CD14-positive monocyte (primary cell): ENCODE data around the gene RHOC. TPM values are rescaled to one million over a fixed set of nuclear protein-coding genes. Genes with fewer than 3 reads are reported as not detected.
A peak's percentile ranks its signal among the peaks of the same experiment; 100 is the strongest.

Experiments used
- DNase-seq, 3 donors: peaks; one replicate each; pipeline ENCODE4 v3.0.0-alpha.2; 2011 to 2022
- H2AFZ ChIP-seq: 2 replicates; pipeline ENCODE4 v1.6.0; 2012; ENCODE audit warnings: mild to moderate bottlenecking, low read depth, low read length, inconsistent platforms; ENCODE audit not compliant: insufficient read depth, poor library complexity, severe bottlenecking
- H3K27ac ChIP-seq, 2 donors: 1 replicate in 1 of 2; 2 replicates in 1 of 2; pipeline ENCODE4 v1.5.1; 2012 to 2013; ENCODE audit warnings: low read length in 2 of 2, control low read depth in 1 of 2, inconsistent platforms in 1 of 2, low read depth in 1 of 2, mild to moderate bottlenecking in 1 of 2
- H3K27me3 ChIP-seq, 2 donors: one replicate each; pipeline versions ENCODE4 v1.6.0 to v1.6.1; 2011 to 2013; ENCODE audit warnings: low read length in 2 of 2; ENCODE audit not compliant: control insufficient read depth in 2 of 2, insufficient read depth in 2 of 2
- H3K36me3 ChIP-seq, 2 donors: replicated peaks in 1 of 2; 1 replicate in 1 of 2; 2 replicates in 1 of 2; pipeline versions ENCODE4 v1.5.1 to v1.6.1; 2012 to 2013; ENCODE audit warnings: low read length in 2 of 2, control low read depth in 1 of 2, inconsistent platforms in 1 of 2, mild to moderate bottlenecking in 1 of 2; ENCODE audit not compliant: insufficient read depth in 2 of 2, control insufficient read depth in 1 of 2
- H3K4me1 ChIP-seq, 2 donors: 1 replicate in 1 of 2; 2 replicates in 1 of 2; pipeline versions ENCODE4 v1.5.1 to v1.6.1; 2012 to 2013; ENCODE audit warnings: low read length in 2 of 2, control low read depth in 1 of 2, inconsistent platforms in 1 of 2, mild to moderate bottlenecking in 1 of 2, moderate library complexity in 1 of 2; ENCODE audit not compliant: insufficient read depth in 2 of 2, control insufficient read depth in 1 of 2
- H3K4me2 ChIP-seq: replicated peaks from 2 replicates; pipeline ENCODE3; 2012; ENCODE audit warnings: low read length, moderate library complexity, mild to moderate bottlenecking; ENCODE audit not compliant: poor library complexity, severe bottlenecking; ENCODE audit errors: extremely low read depth
- H3K4me3 ChIP-seq, 3 experiments: fragments of 200-600 bp in 1 of 3; sonication (generic) in 1 of 3; replicated peaks in 1 of 3; 1 replicate in 2 of 3; 2 replicates in 1 of 3; pipeline ENCODE4 v1.5.1; 2011 to 2013; ENCODE audit warnings: low read length in 3 of 3, mild to moderate bottlenecking in 3 of 3, control low read depth in 2 of 3, low read depth in 2 of 3, inconsistent platforms in 1 of 3, moderate library complexity in 1 of 3
- H3K79me2 ChIP-seq: 2 replicates; pipeline ENCODE4 v1.6.0; 2012; ENCODE audit warnings: mild to moderate bottlenecking, control low read depth, inconsistent platforms, low read length, moderate library complexity; ENCODE audit not compliant: insufficient read depth
- H3K9ac ChIP-seq: 2 replicates; pipeline ENCODE4 v1.6.0; 2017; ENCODE audit warnings: low read length, mild to moderate bottlenecking; ENCODE audit not compliant: insufficient read depth, poor library complexity, severe bottlenecking
- H3K9me3 ChIP-seq, 2 donors: replicated peaks in 1 of 2; 1 replicate in 1 of 2; 2 replicates in 1 of 2; pipeline versions ENCODE4 v1.5.1 to v1.6.1; 2012 to 2013; ENCODE audit warnings: low read length in 2 of 2, control low read depth in 1 of 2; ENCODE audit not compliant: control insufficient read depth in 1 of 2, insufficient read depth in 1 of 2
- H4K20me1 ChIP-seq: 2 replicates; pipeline ENCODE4 v1.6.0; 2012; ENCODE audit warnings: mild to moderate bottlenecking, low read length, control low read depth, moderate library complexity; ENCODE audit not compliant: insufficient read depth
- H3K27ac Mint-ChIP-seq, 7 donors: one replicate each; pipeline ENCODE4 v1.8.0; 2020; ENCODE audit warnings: mild to moderate bottlenecking in 7 of 7, mixed read lengths in 7 of 7, moderate library complexity in 6 of 7, inconsistent platforms in 2 of 7
- H3K27me3 Mint-ChIP-seq, 3 donors: one replicate each; pipeline ENCODE4 v1.8.0; 2021 to 2022; ENCODE audit warnings: low read depth in 3 of 3, mild to moderate bottlenecking in 3 of 3, mixed read lengths in 3 of 3, moderate library complexity in 3 of 3, inconsistent platforms in 1 of 3
- H3K36me3 Mint-ChIP-seq, 2 donors: one replicate each; pipeline ENCODE4 v1.8.0; 2020; ENCODE audit warnings: mixed read lengths in 2 of 2, inconsistent platforms in 1 of 2, mild to moderate bottlenecking in 1 of 2
- H3K4me1 Mint-ChIP-seq: one replicate; pipeline ENCODE4 v1.8.0; 2020; ENCODE audit warnings: mild to moderate bottlenecking, mixed read lengths
- H3K4me3 Mint-ChIP-seq, 2 donors: one replicate each; pipeline ENCODE4 v1.8.0; 2020; ENCODE audit warnings: mild to moderate bottlenecking in 2 of 2, mixed read lengths in 2 of 2, moderate library complexity in 1 of 2
- H3K9me3 Mint-ChIP-seq, 7 donors: one replicate each; pipeline ENCODE4 v1.8.0; 2020 to 2022; ENCODE audit warnings: mixed read lengths in 7 of 7, mild to moderate bottlenecking in 6 of 7, moderate library complexity in 6 of 7, inconsistent platforms in 2 of 7
- CTCF ChIP-seq: fragments of 200-600 bp; IDR thresholded peaks from one replicate; pipeline ENCODE4 v1.8.0; 2022; ENCODE audit warnings: antibody characterized with exemption, mild to moderate bottlenecking
- WGBS: methylation state at CpG from one replicate; pipeline ENCODE4 v1.1.5; 2013; ENCODE audit warnings: missing lambda C conversion rate; ENCODE audit not compliant: insufficient coverage; 5-methylcytosine and 5-hydroxymethylcytosine counted together
- intact Hi-C, 2 donors: fragments of 100-400 bp; cut with micrococcal nuclease; formaldehyde crosslinking; loops; one replicate each; pipeline versions ENCODE4 v1.15.0 to v1.15.1; 2023
- polyA plus RNA-seq, 3 donors: library from polyadenylated mRNA; depleted of rRNA in 1 of 3; unstranded in 2 of 3; stranded (reverse) in 1 of 3; fragments of 300-500 nt in 2 of 3; fragments of >200 nt in 1 of 3; fragmentation: Illumina TruSeq in 2 of 3; gene quantifications; 1 replicate in 2 of 3; 2 replicates in 1 of 3; pipeline ENCODE4 v1.2.3, GENCODE V29; 2012 to 2021

The RHOC gene
- polyA plus RNA-seq, 3 donors: 78.9 to 119 (median 91.5) TPM

- H4K20me1 ChIP-seq: no peaks in the 10 kb centered on the region
- no peak overlapping the region for H2AFZ ChIP-seq
- Mint-ChIP-seq H3K4me1 (peaks cover 28% of the 10 kb centered on the region), H3K4me3 (peak overlapping the region; percentile 8 to 20), H3K36me3 (peaks cover 0 to 1% of the 10 kb centered on the region in 2 donors), H3K27ac (no peak overlapping the region), H3K9me3 (peaks cover 0 to 2% (median 0%) of the 10 kb centered on the region in 7 donors), H3K27me3 (peaks cover 27 to 60% (median 42%) of the 10 kb centered on the region in 3 donors)
- no peak for TF ChIP-seq CTCF
- no peak overlapping the region for H3K9ac ChIP-seq
- no peak overlapping the region for H3K4me3 ChIP-seq
- intact Hi-C loops: loop anchor here (5.0 to 10.0 kb wide), 3 partner anchors 244 to 1574 kb away; partner anchors contain the start of gene SLC16A1 (in 1 of the 2)
- peaks cover 31 to 41% of the 10 kb centered on the region in 2 donors for H3K4me1 ChIP-seq
- H3K9me3 ChIP-seq: no peaks in the 10 kb centered on the region
- H3K27me3 ChIP-seq: peaks cover 0 to 28% of the 10 kb centered on the region in 2 donors
- WGBS: 100% methylated on average over 3 of the region's 3 CpGs
- H3K4me2 ChIP-seq: no peak overlapping the region
- H3K36me3 ChIP-seq: no peaks in the 10 kb centered on the region
- H3K27ac ChIP-seq: no peak overlapping the region
- no peaks in the 10 kb centered on the region for H3K79me2 ChIP-seq
- DNase-seq: no peak
Observed at GRCh38 chr1:112710586-112710985, 3.7 kb upstream of the RHOC start.

- Histone ChIP-seq H3K4me2 (no peak overlapping the region), H3K9ac (no peak overlapping the region), H3K4me1 (peaks cover 33 to 43% of the 10 kb centered on the region in 2 donors), H2AFZ (no peak overlapping the region), H3K27me3 (peaks cover 0 to 31% of the 10 kb centered on the region in 2 donors), H3K4me3 (no peak overlapping the region), H3K36me3 (no peaks in the 10 kb centered on the region), H3K79me2 (no peaks in the 10 kb centered on the region), H3K9me3 (no peaks in the 10 kb centered on the region), H4K20me1 (no peaks in the 10 kb centered on the region), H3K27ac (no peak overlapping the region)
- no peak for TF ChIP-seq CTCF
- DNase-seq: no peak
- WGBS: 100% methylated on average over 3 of the region's 7 CpGs
- Mint-ChIP-seq H3K27ac (no peak overlapping the region), H3K4me3 (no peak overlapping the region), H3K9me3 (peaks cover 0 to 2% (median 0%) of the 10 kb centered on the region in 7 donors), H3K4me1 (peaks cover 30% of the 10 kb centered on the region), H3K36me3 (peaks cover 0 to 4% of the 10 kb centered on the region in 2 donors), H3K27me3 (peaks cover 28 to 62% (median 42%) of the 10 kb centered on the region in 3 donors)
- intact Hi-C loops: loop anchor here (5.0 to 10.0 kb wide), 3 partner anchors 245 to 1575 kb away; partner anchors contain the start of gene SLC16A1 (in 1 of the 2)
Observed at GRCh38 chr1:112710159-112710558, 3.2 kb upstream of the RHOC start.
